ENCODE results near the gene ARHGAP9. TPM values are rescaled to one million over a fixed set of nuclear protein-coding genes. Genes with fewer than 3 reads are reported as not detected.
"Not testable (repeated sequence)": the region's sequence is repeated elsewhere in the genome, so short reads cannot be mapped to it uniquely, and the experiment has no call there.

ARHGAP9 gene
- total and polyA plus RNA-seq, 2 experiments from 2014 or later = 0.11 to 0.61 TPM

DNA sequence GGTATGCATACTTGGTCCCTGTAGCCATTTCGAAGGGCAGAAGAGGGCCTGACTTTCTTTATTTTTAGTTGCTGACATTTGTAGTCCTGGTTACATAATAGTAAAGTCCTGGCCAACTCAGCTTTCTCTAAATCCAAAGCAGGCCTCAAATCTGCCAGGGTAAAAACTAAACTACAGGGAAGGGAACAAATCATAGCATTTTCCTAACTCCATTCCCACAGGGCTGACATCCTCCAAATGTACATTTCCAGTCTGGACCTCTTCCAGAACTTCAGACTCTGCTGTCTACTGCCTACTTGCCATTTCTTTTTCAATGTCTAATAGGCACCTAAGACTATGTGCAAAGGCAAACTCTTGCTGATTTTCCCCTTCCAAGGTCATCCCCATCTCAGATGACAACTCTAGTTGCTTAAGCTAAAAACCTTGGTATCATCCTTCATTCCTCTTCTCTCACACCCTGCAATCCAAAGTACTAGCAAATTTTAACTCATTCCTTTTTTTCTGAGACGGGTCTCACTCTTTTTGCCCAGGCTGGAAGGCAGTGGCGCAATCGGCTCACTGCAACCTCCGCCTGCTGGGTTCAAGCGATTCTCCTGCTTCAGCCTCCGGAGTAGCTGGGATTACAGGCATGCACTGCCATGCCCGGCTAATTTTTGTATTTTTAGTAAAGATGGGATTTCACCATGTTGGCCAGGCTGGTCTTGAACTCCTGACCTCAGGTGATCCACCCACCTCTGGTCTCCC, 38.7 kb upstream of the ARHGAP9 start:
- Histone ChIP-seq H4K20me1 (ENCODE audit: insufficient read depth) (peaks cover 12% of the 10 kb centered on the region; the same call in 1 of the 2 replicates), H3K4me2 (ENCODE audit: unreplicated experiment) (peak overlapping the region; percentile 92), H3K9ac (peak overlapping the region; percentile 98), H3K79me2 (ENCODE audit: insufficient read depth) (peaks cover 40% of the 10 kb centered on the region), H3K4me1 (ENCODE audit: insufficient read depth) (peaks cover 35% of the 10 kb centered on the region), H3K9me3 (ENCODE audit: low read depth) (no peaks in the 10 kb centered on the region), H3K27ac (peak overlapping the region; percentile 96), H3K36me3 (ENCODE audit: low read depth) (peaks cover 47% of the 10 kb centered on the region), H3K9me2 (ENCODE audit: insufficient read depth) (no peaks in the 10 kb centered on the region), H3K4me3 (peak overlapping the region; percentile 84), H3K27me3 (replicated peaks; ENCODE audit: insufficient read depth) (no peaks in the 10 kb centered on the region), H2AFZ (no peak overlapping the region), H3F3A (ENCODE audit: insufficient read depth) (peaks cover 80% of the 10 kb centered on the region)
- in situ Hi-C loops (cut with MboI) = no loop called here
- 62 to 68% methylated on average over 8 of the region's 8 CpGs for WGBS, 2 experiments (ENCODE audit: low coverage in 1 of 2, low lambda C conversion rate in 2 of 2, missing lambda C conversion rate in 2 of 2)
- peak; percentile 52 for DNase-seq
- TF ChIP-seq EZH2 (IDR thresholded peaks at IDR 0.05; ENCODE audit: insufficient read depth, poor library complexity, severe bottlenecking) (no peak), EZH2phosphoT487 (IDR thresholded peaks at IDR 0.05; ENCODE audit: insufficient read depth, low read depth) (no peak)

DNA sequence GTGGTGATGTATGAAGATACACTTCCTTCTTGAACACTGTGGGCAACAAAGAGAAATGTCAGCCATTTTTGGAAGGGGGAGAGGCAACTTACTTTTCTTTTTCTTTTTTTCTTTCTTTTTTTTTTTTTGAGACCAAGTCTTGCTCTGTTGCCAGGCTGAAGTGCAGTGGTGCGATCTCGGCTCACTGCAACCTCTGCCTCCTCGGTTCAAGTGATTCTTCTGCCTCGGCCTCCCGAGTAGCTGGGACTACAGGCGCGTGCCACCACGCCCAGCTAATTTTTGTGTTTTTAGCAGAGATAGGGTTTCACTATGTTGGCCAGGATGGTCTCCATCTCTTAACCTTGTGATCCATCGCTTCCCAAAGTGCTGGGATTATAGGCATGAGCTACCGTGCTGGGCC, 38.1 kb upstream of the ARHGAP9 start:
- Histone ChIP-seq H3K4me1 (ENCODE audit: insufficient read depth) (peaks cover 35% of the 10 kb centered on the region), H3F3A (ENCODE audit: insufficient read depth) (peaks cover 84% of the 10 kb centered on the region), H3K4me2 (ENCODE audit: unreplicated experiment) (peak overlapping the region; percentile 92), H3K4me3 (peak overlapping the region; percentile 84), H3K9ac (peak overlapping the region; percentile 98), H3K79me2 (ENCODE audit: insufficient read depth) (peaks cover 38% of the 10 kb centered on the region), H4K20me1 (ENCODE audit: insufficient read depth) (peaks cover 12% of the 10 kb centered on the region; the same call in 1 of the 2 replicates), H3K27ac (peak overlapping the region; percentile 96), H3K36me3 (ENCODE audit: low read depth) (peaks cover 50% of the 10 kb centered on the region)
- H3K9me3 ChIP-seq (ENCODE audit: low read depth); H2AFZ ChIP-seq; H3K27me3 ChIP-seq (replicated peaks; ENCODE audit: insufficient read depth); H3K9me2 ChIP-seq (ENCODE audit: insufficient read depth); DNase-seq; in situ Hi-C loops (cut with MboI): not testable (repeated sequence)
- WGBS, 2 experiments (ENCODE audit: low coverage in 1 of 2, low lambda C conversion rate in 2 of 2, missing lambda C conversion rate in 2 of 2) = 55 to 56% methylated on average over 10 of the region's 10 CpGs

DNA sequence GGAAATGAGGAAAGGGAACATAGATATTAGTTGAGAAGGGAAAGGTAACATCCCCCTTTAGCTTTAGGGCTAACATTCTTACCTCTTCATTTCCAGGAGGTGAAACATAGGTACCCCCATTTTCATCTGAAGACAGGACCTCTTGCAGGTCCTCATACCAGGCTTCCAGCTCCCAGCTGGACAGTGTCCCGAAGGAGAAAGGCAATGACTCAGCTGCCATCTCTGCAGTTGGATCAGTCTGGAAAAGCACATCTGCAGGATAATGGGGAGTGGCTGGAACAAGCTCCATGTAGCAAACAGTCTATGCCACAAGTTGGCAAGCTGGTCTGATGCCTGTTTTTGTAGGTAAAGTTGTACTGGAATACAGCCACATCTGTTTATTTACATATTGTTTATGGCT, 37.5 kb upstream of the ARHGAP9 start:
- Histone ChIP-seq H3K27me3 (replicated peaks; ENCODE audit: insufficient read depth) (no peaks in the 10 kb centered on the region), H3K36me3 (ENCODE audit: low read depth) (peaks cover 56% of the 10 kb centered on the region), H3F3A (ENCODE audit: insufficient read depth) (peaks cover 89% of the 10 kb centered on the region), H3K4me3 (peak overlapping the region; percentile 84), H3K27ac (peak overlapping the region; percentile 96), H4K20me1 (ENCODE audit: insufficient read depth) (peaks cover 12% of the 10 kb centered on the region; the same call in 1 of the 2 replicates), H3K4me2 (ENCODE audit: unreplicated experiment) (peak overlapping the region; percentile 92), H3K9ac (peak overlapping the region; percentile 98), H3K9me2 (ENCODE audit: insufficient read depth) (no peaks in the 10 kb centered on the region), H3K9me3 (ENCODE audit: low read depth) (no peaks in the 10 kb centered on the region), H2AFZ (no peak overlapping the region), H3K4me1 (ENCODE audit: insufficient read depth) (peaks cover 34% of the 10 kb centered on the region), H3K79me2 (ENCODE audit: insufficient read depth) (peaks cover 38% of the 10 kb centered on the region)
- TF ChIP-seq EZH2phosphoT487 (IDR thresholded peaks at IDR 0.05; ENCODE audit: insufficient read depth, low read depth) (no peak), EZH2 (IDR thresholded peaks at IDR 0.05; ENCODE audit: insufficient read depth, poor library complexity, severe bottlenecking) (no peak)
- in situ Hi-C loops (cut with MboI) = no loop called here
- 6 to 12% methylated on average over 1 of the region's 1 CpG for WGBS, 2 experiments (ENCODE audit: low coverage in 1 of 2, low lambda C conversion rate in 2 of 2, missing lambda C conversion rate in 2 of 2)
- peak; percentile 83 for DNase-seq

DNA sequence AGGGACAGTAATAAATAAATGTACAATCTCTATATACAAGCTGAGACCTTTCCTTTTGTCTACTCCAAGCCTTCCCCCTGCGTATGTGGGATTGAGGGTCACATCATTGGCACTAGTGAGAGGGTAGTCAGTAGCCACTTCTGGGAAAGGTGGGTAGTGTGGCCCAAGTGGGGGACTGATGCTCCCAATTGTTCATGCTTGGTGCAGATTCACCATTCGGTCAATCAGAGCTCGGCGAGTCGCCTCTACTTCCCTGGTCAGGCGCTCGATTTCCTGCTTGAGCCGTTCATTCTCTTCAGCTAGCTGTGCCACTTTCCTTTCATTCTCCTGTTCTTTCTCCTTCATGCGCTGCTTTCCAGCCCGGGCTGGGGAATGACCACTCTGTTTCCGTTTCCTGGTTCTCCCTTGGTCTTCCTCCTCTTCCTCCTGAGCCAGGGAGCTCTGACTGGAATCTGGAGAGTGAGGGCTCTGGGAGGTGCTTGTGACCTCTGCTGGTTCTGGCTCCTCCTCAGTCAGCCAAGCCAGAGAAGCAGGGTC, 37.0 kb upstream of the ARHGAP9 start:
- peaks cover 12% of the 10 kb centered on the region; the same call in 1 of the 2 replicates for H4K20me1 ChIP-seq (ENCODE audit: insufficient read depth)
- H3K4me3 ChIP-seq = no peak overlapping the region
- H3K27me3 ChIP-seq (replicated peaks; ENCODE audit: insufficient read depth) = no peaks in the 10 kb centered on the region
- TF ChIP-seq EZH2 (IDR thresholded peaks at IDR 0.05; ENCODE audit: insufficient read depth, poor library complexity, severe bottlenecking) = no peak
- no peak for TF ChIP-seq EZH2phosphoT487 (IDR thresholded peaks at IDR 0.05; ENCODE audit: insufficient read depth, low read depth)
- in situ Hi-C loops (cut with MboI) = no loop called here
- 96 to 98% methylated on average over 11 of the region's 11 CpGs for WGBS, 2 experiments (ENCODE audit: low coverage in 1 of 2, low lambda C conversion rate in 2 of 2, missing lambda C conversion rate in 2 of 2)
- H2AFZ ChIP-seq = no peak overlapping the region
- H3K79me2 ChIP-seq (ENCODE audit: insufficient read depth) = peaks cover 42% of the 10 kb centered on the region
- peak; percentile 27 for DNase-seq
- H3F3A ChIP-seq (ENCODE audit: insufficient read depth) = peaks cover 89% of the 10 kb centered on the region
- H3K36me3 ChIP-seq (ENCODE audit: low read depth) = peaks cover 61% of the 10 kb centered on the region
- no peaks in the 10 kb centered on the region for H3K9me3 ChIP-seq (ENCODE audit: low read depth)
- no peak overlapping the region for H3K4me2 ChIP-seq (ENCODE audit: unreplicated experiment)
- peak overlapping the region; percentile 98; the same call in 1 of the 2 replicates for H3K9ac ChIP-seq
- H3K4me1 ChIP-seq (ENCODE audit: insufficient read depth) = peaks cover 29% of the 10 kb centered on the region
- H3K9me2 ChIP-seq (ENCODE audit: insufficient read depth) = no peaks in the 10 kb centered on the region
- H3K27ac ChIP-seq = peak overlapping the region; percentile 96

Measured in GM23248 (cell line).